ENCODE results near the gene H2BK1.

H2BK1 gene

DNA sequence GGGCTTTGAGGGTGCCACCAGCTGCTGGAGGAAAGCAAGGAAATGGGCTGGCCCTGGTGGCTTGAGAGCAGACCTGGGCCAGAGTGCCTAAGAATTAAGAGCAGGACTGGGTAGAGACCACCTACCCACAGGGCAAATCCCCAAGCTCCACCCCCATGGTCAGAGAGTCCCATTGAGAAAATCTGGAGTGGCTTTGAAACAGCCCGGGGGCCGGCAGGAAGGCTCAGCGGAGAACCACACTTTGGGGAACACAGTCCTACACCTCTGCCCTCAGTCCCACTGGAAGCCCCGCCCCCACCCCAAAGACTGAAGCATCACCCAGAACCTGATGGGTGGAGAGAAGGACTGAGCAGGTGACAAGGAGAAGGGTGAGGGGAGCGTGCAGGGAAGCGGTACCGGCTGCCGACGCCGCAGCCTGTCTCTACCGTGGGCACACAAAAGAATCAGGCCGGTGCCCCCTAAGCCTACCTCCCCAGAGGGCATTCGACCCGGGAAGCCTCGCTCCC, 34.6 kb upstream of the H2BK1 start:
- DNase-seq, result peak; percentile 16

DNA sequence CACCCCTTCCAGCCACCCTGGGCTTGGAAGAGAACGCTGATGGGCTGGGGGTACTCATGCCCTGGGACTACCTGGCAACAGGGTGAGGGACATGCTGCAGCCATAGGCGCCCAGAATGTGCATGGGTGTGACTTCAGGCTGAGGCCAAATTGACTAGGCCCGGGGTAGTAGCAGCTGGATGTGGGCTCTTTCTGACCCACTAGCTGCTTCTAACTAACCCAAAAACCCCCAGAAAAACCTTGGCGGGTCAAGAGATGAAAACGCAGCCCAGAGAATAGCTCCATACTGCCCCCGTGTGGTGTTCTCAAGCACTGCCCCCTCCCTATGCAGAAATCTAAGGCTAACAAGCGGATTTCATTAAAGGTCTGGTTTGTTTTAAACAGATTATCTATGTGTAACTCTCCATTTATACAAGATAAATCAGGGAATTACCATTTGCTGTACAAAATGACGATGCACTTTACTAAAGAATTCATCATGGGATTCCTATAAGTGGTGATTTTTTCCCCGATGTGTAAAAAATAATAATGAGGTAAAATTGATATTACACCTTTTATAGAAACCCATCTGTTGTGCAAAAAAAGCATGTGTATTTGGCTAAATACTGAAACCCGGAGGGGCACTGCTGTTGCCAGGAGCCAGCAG, 34.0 kb upstream of the H2BK1 start:
- peak; percentile 73 for DNase-seq

DNA sequence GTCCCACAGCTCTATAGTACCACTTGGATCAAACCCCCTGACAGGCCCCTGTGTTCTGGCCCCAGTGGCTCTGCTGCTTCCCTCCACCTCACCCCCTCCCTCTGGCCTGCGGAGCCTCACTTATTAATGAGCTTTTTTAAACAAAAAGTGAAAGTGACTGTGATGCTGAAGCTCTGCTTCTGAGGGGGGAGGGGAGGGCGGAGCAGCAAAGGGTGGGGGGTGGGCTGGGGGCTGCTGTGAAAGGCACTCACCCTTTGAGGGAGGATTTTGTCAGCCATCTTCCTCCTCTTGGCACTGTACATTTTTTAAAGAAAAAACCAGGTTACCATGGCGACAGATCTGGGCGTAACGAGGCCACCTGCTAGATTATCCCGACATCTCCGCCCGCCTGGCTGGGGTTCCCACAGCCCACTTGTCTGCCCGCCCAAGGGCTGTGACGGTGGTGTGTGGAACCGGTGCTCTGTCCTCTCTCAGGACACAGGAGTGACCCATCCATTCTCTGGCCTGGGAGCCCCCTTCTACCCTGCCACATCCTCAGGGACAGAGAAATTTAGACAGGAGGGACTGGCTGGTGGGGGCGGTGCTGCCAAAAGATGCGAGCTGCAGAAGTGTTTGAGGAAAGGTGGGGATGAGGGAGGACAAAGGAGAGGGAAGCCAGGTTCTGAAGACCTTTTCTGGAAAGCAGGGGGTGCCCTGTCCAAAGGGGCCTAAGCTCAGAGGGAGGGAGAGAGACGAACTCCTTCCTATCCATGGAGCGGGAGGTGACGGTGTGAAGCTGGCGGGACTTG, 33.3 kb upstream of the H2BK1 start:
- peak; percentile 56 for DNase-seq

DNA sequence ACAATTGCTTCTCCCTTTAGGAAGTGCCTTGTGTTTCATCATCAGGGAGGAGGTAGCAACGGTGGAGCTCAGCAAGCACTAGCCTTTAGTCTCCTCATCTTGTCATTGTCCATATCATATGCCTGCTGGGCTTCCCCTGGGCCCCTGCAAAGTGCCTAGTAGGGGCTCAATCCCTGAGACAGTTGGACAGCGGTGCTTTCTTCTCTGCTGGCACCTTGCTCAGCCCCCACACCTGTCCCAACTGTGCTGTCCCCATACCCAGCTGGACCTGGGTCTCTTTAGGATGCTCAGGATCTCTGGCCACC, 32.7 kb upstream of the H2BK1 start:
- DNase-seq, result no peak

DNA sequence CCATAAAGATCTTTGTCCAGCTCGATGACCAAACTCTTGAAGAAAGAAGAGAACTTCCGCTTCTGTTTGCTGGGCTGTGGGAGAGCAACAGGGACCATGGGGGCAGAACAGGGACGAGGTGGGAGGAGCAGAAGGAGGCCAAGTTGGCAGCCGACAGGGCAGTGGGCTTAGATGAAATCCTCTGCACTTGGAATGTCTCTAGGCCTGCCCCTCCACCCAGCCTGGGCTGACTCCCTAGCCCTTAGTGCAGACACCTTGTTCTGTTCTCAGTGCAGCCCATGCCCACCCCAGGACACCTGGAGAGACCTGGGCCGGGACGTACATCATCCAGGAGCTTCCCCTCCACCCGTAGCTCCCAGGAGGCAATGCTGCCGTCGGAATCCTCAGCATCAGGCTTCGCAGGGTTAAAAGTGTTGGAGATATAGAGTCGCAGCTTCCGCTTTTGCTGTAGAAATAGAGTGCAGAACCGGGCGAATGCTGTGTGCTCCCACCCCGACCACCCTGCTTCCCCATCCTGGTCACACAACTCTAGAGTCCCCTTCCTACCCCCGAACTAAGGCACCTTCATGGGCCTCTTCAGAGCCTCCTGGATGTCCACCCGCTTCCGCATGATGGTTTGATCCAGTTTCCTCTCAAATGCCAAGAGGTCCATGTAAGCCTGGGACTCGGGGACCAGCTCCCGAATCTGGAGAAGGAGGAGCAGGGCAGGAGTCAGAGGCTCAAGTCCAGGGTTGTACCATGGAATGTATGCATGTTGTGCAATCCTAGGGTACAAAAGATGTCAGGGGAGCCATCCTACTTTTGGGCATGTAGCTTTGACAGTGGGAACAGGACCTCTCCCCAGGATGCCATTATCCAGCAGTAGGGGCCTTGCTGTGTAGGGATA, 32.1 kb upstream of the H2BK1 start:
- DNase-seq, result no peak

DNA sequence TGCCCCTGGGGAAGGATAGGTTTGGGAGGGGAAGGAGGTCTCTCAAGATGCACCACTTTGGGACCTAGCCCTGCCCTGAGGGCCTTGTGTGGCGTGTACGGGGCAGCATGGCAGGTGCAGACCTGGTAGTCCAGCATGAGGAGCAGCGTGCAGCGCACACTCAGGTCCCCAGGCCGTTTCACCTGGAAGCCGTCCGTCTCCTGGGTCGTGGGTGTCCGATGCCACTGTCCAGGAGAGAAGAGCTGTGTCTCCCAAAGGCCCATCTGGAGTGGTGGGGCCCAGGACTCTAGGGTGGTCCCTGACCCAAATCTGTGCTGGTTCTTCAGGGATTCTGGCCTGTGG, 31.4 kb upstream of the H2BK1 start:
- no peak for DNase-seq

DNA sequence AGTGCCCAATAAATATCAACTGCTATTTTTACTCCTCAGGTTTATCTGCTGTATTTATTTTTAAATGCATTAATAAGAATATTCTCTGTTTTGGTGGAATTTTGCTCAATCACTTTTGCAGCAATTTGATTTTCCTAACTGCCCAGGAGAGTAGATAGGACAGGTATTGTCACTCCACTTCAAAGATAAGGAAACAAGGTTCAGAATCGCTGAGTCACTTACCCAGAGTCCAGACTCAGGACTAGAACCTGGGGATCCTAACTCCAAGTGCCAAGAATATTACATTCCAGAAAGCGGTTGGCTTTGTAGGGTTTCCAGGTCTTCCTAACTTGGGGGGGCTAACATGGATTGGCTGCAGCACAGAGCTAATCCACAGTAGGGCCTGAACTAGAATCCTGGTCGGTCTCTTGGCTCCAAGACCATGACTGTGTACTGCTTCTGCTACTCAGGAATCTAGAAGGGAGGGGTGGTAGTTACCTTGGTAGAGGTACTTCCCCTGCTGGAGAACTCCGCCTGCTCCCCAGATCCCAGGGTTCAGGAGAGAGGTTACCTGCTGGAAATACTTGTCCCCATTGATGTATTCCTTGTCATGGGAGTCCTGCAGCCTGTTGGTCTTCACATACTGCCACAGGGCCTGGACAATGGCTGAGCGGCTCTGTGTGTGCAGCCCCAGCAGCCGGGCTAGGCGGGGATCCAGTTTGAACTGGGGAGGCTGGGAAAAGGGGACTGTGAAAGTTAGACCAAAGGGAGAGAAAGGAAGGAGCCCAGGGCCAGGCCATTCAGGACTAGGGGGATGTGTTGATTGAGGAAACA, 30.9 kb upstream of the H2BK1 start:
- no peak for DNase-seq

DNA sequence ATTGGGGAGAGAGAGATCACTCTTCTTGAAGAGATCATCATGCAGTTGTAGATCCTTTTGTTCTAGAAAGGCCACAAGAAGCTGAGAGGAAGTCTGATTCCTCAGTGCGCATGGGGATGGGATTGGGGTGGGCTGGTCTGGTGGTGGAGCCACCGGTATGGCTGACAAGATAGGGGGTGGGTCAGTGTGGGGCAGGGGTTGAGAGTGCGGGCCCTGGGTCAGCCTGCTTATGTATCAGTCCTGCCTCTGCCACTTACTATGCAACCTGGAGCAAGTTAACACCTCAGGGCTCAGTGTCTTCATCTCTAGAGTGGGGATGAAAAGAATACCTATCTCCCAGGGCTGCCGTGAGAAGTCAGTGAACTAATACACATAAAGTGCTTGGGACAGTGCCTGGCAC, 30.2 kb upstream of the H2BK1 start:
- no peak for DNase-seq

DNA sequence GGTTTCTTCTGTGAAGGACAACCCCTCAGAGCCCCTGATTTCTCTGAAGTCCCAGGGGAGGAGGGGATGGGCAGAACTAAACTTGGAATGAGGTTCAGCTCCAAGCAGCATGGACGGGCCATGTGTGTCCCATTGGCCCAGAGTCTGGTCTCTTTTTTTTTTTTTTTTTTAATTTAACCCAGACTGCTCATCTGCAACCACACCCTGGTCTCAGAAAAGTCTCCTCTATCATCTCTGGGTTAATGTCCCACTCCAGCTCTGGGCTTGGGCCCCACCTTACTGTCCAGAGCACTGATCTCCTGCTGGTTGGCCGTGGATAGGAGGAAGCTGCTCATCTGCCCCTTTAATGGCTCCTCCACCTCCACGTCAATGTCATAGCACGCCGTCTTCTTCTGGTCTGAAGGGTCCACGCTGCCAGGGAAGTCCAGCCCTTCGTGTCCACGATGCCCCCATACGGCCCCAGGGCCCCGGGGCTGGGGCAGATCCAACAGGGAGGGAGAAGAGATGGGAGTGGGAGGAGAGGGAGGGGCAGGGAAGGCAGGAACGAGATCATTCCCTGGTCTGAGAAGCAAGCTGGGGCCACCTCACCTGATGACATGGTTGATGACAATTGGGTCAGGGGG, 29.7 kb upstream of the H2BK1 start:
- no peak for DNase-seq

DNA sequence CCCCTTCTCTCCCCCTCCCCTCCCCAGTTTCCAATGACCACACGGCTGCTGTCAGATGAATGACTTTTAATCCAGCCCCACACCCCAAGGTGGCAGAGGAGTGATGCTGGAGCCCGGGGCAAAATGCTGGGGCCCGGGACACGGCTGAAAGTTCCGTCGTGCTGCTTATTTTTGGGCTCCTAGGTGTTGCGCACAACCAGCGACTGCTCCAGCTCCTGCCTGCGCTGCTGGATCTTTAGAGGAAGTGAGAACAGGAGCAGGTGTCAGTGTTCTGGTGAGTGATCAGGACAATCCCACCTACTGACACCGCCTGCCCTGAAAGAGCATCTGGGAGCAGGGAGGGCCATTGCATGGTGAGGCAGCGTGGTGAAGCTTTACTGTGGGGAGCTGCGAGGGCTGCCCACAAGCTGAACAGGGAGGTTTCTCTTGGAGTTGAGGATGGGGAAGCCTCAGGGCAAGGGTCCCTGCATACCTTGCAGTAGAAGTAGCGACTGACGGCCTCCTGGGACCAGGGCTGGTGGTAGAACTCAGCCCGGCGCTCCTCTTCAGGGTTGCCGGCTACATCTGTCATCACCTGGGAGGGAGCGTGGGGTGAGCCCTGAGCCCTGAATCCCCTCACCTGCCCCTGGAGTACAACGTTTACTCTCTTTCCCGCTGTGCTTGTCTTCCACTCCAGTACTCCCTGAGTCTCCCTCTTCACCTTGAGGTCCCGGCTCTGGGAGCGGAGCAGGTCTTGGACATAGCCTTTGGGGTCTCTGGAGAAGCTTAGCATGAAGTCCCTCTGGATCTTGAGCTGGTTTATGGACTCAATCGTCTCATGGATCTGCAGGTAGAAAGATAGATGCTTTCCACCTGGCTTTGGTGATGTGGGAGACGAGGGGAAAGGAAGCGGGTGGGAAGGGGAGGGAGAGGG, 28.9 kb upstream of the H2BK1 start:
- no peak for DNase-seq

DNA sequence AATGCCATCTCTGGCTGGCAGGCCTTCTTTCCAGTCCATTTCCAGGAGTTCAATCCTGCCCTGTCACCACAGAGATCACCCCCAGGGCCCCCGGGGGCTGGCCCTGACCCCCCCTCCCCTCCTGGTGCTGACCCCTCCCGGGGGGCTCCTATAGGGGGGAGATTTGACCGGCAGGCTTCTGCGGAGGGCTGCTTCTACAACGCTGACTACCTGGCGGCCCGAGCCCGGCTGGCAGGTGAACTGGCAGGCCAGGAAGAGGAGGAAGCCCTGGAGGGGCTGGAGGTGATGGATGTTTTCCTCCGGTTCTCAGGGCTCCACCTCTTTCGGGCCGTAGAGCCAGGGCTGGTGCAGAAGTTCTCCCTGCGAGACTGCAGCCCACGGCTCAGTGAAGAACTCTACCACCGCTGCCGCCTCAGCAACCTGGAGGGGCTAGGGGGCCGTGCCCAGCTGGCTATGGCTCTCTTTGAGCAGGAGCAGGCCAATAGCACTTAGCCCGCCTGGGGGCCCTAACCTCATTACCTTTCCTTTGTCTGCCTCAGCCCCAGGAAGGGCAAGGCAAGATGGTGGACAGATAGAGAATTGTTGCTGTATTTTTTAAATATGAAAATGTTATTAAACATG, 28.0 kb upstream of the H2BK1 start:
- no peak for DNase-seq

DNA sequence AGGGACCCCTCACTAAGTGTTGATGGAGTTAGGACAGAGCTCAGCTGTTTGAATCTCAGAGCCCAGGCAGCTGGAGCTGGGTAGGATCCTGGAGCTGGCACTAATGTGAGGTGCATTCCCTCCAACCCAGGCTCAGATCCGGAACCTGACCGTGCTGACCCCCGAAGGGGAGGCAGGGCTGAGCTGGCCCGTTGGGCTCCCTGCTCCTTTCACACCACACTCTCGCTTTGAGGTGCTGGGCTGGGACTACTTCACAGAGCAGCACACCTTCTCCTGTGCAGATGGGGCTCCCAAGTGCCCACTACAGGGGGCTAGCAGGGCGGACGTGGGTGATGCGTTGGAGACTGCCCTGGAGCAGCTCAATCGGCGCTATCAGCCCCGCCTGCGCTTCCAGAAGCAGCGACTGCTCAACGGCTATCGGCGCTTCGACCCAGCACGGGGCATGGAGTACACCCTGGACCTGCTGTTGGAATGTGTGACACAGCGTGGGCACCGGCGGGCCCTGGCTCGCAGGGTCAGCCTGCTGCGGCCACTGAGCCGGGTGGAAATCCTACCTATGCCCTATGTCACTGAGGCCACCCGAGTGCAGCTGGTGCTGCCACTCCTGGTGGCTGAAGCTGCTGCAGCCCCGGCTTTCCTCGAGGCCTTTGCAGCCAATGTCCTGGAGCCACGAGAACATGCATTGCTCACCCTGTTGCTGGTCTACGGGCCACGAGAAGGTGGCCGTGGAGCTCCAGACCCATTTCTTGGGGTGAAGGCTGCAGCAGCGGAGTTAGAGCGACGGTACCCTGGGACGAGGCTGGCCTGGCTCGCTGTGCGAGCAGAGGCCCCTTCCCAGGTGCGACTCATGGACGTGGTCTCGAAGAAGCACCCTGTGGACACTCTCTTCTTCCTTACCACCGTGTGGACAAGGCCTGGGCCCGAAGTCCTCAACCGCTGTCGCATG, 27.2 kb upstream of the H2BK1 start:
- no peak for DNase-seq

DNA sequence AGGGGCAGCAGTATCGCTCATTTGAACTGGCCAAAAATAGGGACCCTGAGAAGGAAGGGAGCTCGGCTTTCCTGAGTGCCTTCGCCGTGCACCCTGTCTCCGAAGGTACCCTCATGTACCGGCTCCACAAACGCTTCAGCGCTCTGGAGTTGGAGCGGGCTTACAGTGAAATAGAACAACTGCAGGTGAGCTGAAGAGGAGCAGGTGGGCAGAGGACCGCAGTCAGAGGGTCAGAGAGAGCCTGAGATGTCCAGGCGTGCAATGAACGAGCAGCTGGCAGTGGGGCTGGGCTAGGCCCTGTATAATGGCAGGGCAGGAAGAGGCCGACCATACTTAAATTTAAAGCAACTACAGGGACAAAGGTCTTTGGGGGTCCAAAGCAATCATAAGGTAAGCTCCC, 26.1 kb upstream of the H2BK1 start:
- no peak for DNase-seq

DNA sequence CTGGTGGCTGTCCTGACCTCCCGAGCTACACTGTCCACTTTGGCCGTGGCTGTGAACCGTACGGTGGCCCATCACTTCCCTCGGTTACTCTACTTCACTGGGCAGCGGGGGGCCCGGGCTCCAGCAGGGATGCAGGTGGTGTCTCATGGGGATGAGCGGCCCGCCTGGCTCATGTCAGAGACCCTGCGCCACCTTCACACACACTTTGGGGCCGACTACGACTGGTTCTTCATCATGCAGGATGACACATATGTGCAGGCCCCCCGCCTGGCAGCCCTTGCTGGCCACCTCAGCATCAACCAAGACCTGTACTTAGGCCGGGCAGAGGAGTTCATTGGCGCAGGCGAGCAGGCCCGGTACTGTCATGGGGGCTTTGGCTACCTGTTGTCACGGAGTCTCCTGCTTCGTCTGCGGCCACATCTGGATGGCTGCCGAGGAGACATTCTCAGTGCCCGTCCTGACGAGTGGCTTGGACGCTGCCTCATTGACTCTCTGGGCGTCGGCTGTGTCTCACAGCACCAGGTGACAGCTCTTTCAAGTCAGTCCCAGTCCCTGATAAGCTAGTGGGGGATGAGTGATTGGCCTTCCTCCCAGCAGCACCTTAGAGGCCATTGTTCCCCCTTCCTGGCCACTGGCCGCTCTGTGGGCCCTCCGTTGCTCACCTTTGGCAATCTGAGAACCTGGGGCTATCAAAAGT, 25.0 kb upstream of the H2BK1 start:
- no peak for DNase-seq

DNA sequence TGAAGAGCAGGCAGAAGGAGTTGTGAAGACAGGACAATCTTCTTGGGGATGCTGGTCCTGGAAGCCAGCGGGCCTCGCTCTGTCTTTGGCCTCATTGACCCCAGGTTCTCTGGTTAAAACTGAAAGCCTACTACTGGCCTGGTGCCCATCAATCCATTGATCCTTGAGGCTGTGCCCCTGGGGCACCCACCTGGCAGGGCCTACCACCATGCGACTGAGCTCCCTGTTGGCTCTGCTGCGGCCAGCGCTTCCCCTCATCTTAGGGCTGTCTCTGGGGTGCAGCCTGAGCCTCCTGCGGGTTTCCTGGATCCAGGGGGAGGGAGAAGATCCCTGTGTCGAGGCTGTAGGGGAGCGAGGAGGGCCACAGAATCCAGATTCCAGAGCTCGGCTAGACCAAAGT, 23.5 kb upstream of the H2BK1 start:
- DNase-seq, result no peak

DNA sequence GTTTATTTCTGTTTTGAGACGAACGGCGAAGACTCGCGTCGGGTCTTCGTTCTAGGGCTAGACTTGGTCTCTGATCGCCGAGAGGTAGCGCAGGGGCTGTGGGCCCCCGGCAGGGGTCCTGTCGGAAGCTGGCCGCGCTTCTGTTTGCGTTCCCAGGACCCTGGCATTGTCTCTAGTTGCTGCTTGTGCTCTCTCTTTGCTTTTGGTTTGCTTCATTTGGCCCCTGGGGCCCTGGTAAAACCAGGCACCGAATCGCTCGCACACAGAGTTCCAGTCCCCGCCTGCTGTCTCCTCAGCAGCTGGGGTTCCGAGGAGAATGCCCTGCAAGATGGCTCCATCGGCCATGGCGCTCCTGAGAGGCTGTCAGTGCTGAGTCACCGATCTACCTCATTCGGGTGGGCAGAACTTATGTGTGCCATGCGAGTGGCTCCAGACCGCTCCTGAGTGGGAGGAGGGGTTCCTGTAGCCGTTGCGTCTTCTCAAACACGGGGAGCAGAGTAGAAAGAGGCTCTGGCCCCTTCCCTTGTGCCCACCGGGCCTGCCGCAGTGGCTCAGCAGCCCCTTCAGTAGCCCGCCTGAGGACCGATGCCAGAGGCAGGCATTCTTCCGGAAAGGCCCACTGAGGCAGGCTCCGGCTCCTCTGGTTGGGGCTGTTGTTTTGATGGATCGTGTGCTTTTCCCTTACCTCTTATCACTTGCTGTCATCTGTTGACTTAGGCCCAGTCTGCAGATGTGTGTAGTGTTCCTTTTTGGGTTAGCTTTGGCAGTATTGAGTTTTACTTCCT, 22.8 kb upstream of the H2BK1 start:
- DNase-seq, result peak; percentile 71

DNA sequence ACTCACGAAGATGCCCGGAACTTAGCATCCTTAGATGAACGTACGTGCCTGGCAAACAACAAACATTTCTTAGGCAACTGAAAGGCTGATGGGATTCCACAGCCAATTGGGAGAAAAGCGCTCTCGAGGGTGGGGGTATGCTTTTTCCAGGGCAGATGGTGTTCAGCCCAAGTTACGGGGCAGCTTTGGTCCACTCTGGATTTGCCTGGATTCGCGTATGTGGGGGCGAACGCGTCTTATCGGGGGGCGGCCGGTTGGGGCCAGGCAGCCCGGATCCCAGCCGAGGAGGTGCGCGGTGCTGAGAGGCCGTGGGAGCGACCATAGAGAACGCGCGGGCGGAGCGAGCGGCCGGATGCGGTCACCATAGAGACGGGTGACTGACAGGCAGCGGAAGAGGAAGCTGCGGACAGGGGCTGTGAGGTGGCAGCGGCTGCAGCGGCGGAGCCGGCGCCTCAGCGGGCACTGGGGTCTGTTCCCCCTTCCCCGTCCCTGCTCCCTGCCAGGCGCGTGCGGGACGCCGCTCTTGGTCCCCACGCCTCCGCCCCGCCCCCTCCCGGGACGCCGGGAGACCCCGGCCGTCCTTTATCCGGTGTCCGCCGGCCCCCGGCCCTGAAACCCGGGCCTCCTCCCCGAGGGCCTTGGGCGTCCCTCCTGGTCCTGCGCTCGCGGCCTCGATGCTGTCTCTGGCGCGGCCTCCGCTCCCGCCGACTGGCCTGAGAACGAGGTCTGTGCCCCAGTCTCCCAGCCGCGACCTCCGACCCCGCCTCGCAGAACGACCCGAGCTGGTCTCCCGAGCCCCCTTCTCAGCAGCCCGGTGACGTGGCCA, 22.0 kb upstream of the H2BK1 start, which contains the start of gene CHPF2:
Gene CHPF2 (plus strand): TSS at position 393 of the 826 bp plus-strand sequence. CDS start 1,529 bp downstream, outside the sequence.
- DNase-seq, result peak; percentile 91

All from CD4-positive, alpha-beta T cell treated with Interleukin-6 for 4 hours (primary cell).